ENCODE results near the gene NKX2-1. TPM values are rescaled to one million over a fixed set of nuclear protein-coding genes. Genes with fewer than 3 reads are reported as not detected.

The NKX2-1 gene
- total RNA-seq, 1 experiment from 2014 or later, result not detected

DNA sequence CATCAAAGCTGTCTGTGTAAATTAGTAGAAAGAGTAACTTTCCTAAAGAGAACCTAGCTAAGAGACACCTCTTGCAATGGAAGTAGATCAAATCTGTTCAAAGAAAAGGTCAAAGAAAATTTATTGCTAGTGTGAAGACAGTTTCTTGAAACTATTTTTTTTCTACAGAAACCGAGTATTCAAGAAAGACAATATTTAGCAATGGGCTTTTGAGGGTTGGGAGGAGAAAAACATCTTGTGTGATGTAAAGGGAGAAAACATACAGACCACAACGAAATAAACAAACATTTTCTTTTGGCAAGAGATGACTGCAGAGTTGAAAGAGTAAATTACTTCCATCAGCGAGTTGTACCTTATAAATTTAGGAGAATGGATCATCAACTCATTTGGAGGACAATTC lies 24.4 kb downstream of the NKX2-1 start:
- TF ChIP-seq, protein P1, sequence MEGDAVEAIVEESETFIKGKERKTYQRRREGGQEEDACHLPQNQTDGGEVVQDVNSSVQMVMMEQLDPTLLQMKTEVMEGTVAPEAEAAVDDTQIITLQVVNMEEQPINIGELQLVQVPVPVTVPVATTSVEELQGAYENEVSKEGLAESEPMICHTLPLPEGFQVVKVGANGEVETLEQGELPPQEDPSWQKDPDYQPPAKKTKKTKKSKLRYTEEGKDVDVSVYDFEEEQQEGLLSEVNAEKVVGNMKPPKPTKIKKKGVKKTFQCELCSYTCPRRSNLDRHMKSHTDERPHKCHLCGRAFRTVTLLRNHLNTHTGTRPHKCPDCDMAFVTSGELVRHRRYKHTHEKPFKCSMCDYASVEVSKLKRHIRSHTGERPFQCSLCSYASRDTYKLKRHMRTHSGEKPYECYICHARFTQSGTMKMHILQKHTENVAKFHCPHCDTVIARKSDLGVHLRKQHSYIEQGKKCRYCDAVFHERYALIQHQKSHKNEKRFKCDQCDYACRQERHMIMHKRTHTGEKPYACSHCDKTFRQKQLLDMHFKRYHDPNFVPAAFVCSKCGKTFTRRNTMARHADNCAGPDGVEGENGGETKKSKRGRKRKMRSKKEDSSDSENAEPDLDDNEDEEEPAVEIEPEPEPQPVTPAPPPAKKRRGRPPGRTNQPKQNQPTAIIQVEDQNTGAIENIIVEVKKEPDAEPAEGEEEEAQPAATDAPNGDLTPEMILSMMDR (conservative IDR thresholded peaks at IDR 0.05; ENCODE audit: low read depth, low read length), result no peak
- TF ChIP-seq EZH2 (IDR thresholded peaks at IDR 0.05; ENCODE audit: borderline replicate concordance, low read depth, low read length, poor library complexity, severe bottlenecking), result no peak
- Histone ChIP-seq H3K27ac (ENCODE audit: low read depth, low read length, poor library complexity, severe bottlenecking) (no peak overlapping the region), H3K9me3 (ENCODE audit: low read depth, low read length, poor library complexity, severe bottlenecking) (no peaks in the 10 kb centered on the region), H3K4me1 (ENCODE audit: insufficient read depth, low read length, poor library complexity, severe bottlenecking) (no peaks in the 10 kb centered on the region), H3K27me3 (replicated peaks; ENCODE audit: insufficient read depth, low read depth, low read length, poor library complexity) (peaks cover 100% of the 10 kb centered on the region), H3K36me3 (ENCODE audit: insufficient read depth, low read length, poor library complexity, severe bottlenecking) (no peaks in the 10 kb centered on the region), H3K4me3 (ENCODE audit: low read depth, low read length, poor library complexity, severe bottlenecking) (no peak overlapping the region)
- intact Hi-C loops (cut with micrococcal nuclease; ENCODE audit: unreplicated experiment), result no loop called here
- DNase-seq (ENCODE audit: low spot score), result no peak
- ChIA-PET CTCF (no interaction called here), POLR2A (ENCODE audit: low non-redundant PET) (no interaction called here)
- no TSS peak for BruUV-seq (replicated peaks)

DNA sequence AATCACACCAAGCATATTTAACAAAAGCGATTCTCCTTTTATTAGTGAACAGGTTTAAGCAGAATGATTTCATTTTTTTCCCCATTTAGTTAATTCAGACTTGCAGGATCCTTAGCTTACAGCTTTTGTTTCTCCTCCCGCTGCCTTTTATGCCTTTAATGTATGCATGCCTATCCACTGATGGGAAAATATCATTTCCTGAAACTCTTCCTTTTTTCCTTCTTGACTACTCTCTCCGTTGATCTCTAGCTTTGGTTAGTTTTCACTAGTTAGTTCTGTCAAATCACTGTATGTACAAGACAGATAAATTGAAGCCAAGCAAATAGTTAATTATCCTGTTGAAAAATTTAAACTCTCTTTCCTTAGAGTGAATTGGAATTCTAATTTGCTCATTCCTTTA lies 26.3 kb downstream of the NKX2-1 start:
- H3K27me3 ChIP-seq (replicated peaks; ENCODE audit: insufficient read depth, low read depth, low read length, poor library complexity), result peaks cover 100% of the 10 kb centered on the region
- CTCF ChIA-PET, result no interaction called here
- no TSS peak for BruUV-seq (replicated peaks)

DNA sequence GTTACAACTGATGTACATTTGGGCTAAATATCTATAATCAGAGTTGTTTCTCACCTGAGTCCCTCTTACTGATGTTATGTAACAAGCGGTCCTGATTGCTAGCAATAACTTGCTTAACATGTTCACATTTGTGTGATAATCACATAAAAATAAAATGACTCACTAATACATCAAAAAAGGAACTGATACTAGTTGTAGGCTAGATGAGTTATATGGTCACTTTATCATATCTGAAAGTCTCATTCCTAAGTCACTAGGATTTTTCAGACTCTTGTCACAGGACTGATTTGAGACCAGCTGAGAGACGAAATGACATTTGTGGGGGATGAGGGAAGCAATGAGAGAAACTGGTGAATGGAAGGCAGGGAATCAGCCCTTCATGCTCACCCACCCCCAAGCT lies 34.3 kb downstream of the NKX2-1 start:
- H3K4me1 ChIP-seq (ENCODE audit: insufficient read depth, low read length, poor library complexity, severe bottlenecking), result no peaks in the 10 kb centered on the region
- no peak overlapping the region for H3K4me3 ChIP-seq (ENCODE audit: low read depth, low read length, poor library complexity, severe bottlenecking)
- peaks cover 91% of the 10 kb centered on the region for H3K27me3 ChIP-seq (replicated peaks; ENCODE audit: insufficient read depth, low read depth, low read length, poor library complexity)
- ChIA-PET CTCF (no interaction called here), POLR2A (ENCODE audit: low non-redundant PET) (no interaction called here)
- no peaks in the 10 kb centered on the region for H3K36me3 ChIP-seq (ENCODE audit: insufficient read depth, low read length, poor library complexity, severe bottlenecking)
- H3K9me3 ChIP-seq (ENCODE audit: low read depth, low read length, poor library complexity, severe bottlenecking), result no peaks in the 10 kb centered on the region
- TF ChIP-seq, protein P1 (conservative IDR thresholded peaks at IDR 0.05; ENCODE audit: low read depth, low read length), result no peak
- TF ChIP-seq EZH2 (IDR thresholded peaks at IDR 0.05; ENCODE audit: borderline replicate concordance, low read depth, low read length, poor library complexity, severe bottlenecking), result no peak
- H3K27ac ChIP-seq (ENCODE audit: low read depth, low read length, poor library complexity, severe bottlenecking), result no peak overlapping the region
- no peak for DNase-seq (ENCODE audit: low spot score)
- intact Hi-C loops (cut with micrococcal nuclease; ENCODE audit: unreplicated experiment), result no loop called here
- no TSS peak for BruUV-seq (replicated peaks)

More for the DNA sequence above, 26.3 kb downstream of the NKX2-1 start:
- intact Hi-C loops (cut with micrococcal nuclease; ENCODE audit: unreplicated experiment), result no loop called here
- no peak overlapping the region for H3K4me3 ChIP-seq (ENCODE audit: low read depth, low read length, poor library complexity, severe bottlenecking)
- peak; percentile 35 for DNase-seq (ENCODE audit: low spot score)
- POLR2A ChIA-PET (ENCODE audit: low non-redundant PET), result interaction anchor here (0.6 kb wide), 1 partner anchor 653 kb away, joined by 4 read pairs; no protein-coding TSS in a partner anchor
- no peaks in the 10 kb centered on the region for H3K4me1 ChIP-seq (ENCODE audit: insufficient read depth, low read length, poor library complexity, severe bottlenecking)
- TF ChIP-seq, protein P1 (conservative IDR thresholded peaks at IDR 0.05; ENCODE audit: low read depth, low read length), result no peak
- TF ChIP-seq EZH2 (IDR thresholded peaks at IDR 0.05; ENCODE audit: borderline replicate concordance, low read depth, low read length, poor library complexity, severe bottlenecking), result no peak
- no peaks in the 10 kb centered on the region for H3K36me3 ChIP-seq (ENCODE audit: insufficient read depth, low read length, poor library complexity, severe bottlenecking)
- no peaks in the 10 kb centered on the region for H3K9me3 ChIP-seq (ENCODE audit: low read depth, low read length, poor library complexity, severe bottlenecking)
- H3K27ac ChIP-seq (ENCODE audit: low read depth, low read length, poor library complexity, severe bottlenecking), result no peak overlapping the region
